A549 (cell line): ENCODE measurements around the gene COX19. TPM values are rescaled to one million over a fixed set of nuclear protein-coding genes. Genes with fewer than 3 reads are reported as not detected.

ENCODE experiments used
- ATAC-seq, 2 experiments: fragments of 200-7000 bp in 1 of 2; fragments of >200 bp in 1 of 2; cut with Nextera tagmentation in 1 of 2; cut with Tn5 transposase in 1 of 2; 3 replicates each; pipeline versions ENCODE4 v1.8.0 to v1.9.1; 2018 to 2020; ENCODE audit warnings: mild to moderate bottlenecking in 1 of 2, moderate library complexity in 1 of 2
- CTCF ChIA-PET: fragments of 300-600 bp; sonication (Branson Sonifier 250); formaldehyde crosslinking; extraction: SDS; loops from one replicate; lab custom pipeline; 2021; ENCODE audit warnings: antibody characterized with exemption, inconsistent platforms; lab: Yijun Ruan, JAX
- POLR2A ChIA-PET: fragments of 350-600 bp; formaldehyde crosslinking; extraction: SDS; loops from one replicate; lab custom pipeline; 2021; ENCODE audit warnings: antibody characterized with exemption, inconsistent platforms; lab: Yijun Ruan, JAX
- DNase-seq, 2 experiments: peaks; one replicate each; pipeline versions ENCODE4 v3.0.0 to v3.0.0-alpha.2; 2011 to 2016; ENCODE audit warnings: low read depth in 1 of 2, low spot score in 1 of 2
- FAIRE-seq: peaks from 2 replicates; lab custom pipeline; 2011; peaks lifted over from hg19 to GRCh38; lab: Jason Lieb, UNC
- H3K27ac ChIP-seq, 2 experiments: fragments of >200 bp; sonication (Bioruptor Twin); formaldehyde crosslinking; 3 replicates each; pipeline ENCODE4 v1.5.1; 2016 to 2017
- H3K4me1 ChIP-seq: fragments of >200 bp; sonication (Bioruptor Twin); formaldehyde crosslinking; 3 replicates; pipeline ENCODE4 v1.6.1; 2016
- H3K4me2 ChIP-seq: fragments of >200 bp; sonication (Bioruptor Twin); formaldehyde crosslinking; 3 replicates; pipeline ENCODE4 v1.6.1; 2016
- H3K4me3 ChIP-seq: fragments of >200 bp; sonication (Bioruptor Twin); formaldehyde crosslinking; 3 replicates; pipeline ENCODE4 v1.5.1; 2016
- H3K9me3 ChIP-seq: fragments of >200 bp; sonication (Bioruptor Twin); formaldehyde crosslinking; 3 replicates; pipeline ENCODE4 v1.6.1; 2016
- BHLHE40 ChIP-seq: IDR thresholded peaks from 2 replicates; pipeline ENCODE4 v1.6.1; 2012; ENCODE audit warnings: low read depth, low read length, inconsistent platforms
- CBX2 ChIP-seq: fragments of 200-600 bp; sonication (generic); IDR thresholded peaks from 2 replicates; pipeline ENCODE4 v1.6.1; 2016; ENCODE audit warnings: low read depth, mild to moderate bottlenecking, borderline replicate concordance
- CBX8 ChIP-seq: fragments of 200-600 bp; sonication (generic); IDR thresholded peaks from 2 replicates; pipeline ENCODE4 v1.6.1; 2016
- CEBPB ChIP-seq, 2 experiments: fragments of >200 bp in 1 of 2; sonication (Bioruptor Twin) in 1 of 2; formaldehyde crosslinking in 1 of 2; IDR thresholded peaks; 2 replicates each; pipeline ENCODE4 v1.6.1; 2012 to 2016
- CHD2 ChIP-seq: fragments of 150-350 bp; IDR thresholded peaks from 2 replicates; pipeline ENCODE4 v1.6.1; 2014; ENCODE audit warnings: low read length; ENCODE audit not compliant: partially characterized antibody
- EHMT2 ChIP-seq: fragments of 200-600 bp; sonication (generic); IDR thresholded peaks from 2 replicates; pipeline ENCODE4 v1.6.1; 2016; ENCODE audit warnings: antibody characterized with exemption, low read depth, mild to moderate bottlenecking, moderate library complexity
- FOSL2 ChIP-seq, 2 experiments: fragments of 450-650 bp in 1 of 2; fragments of >200 bp in 1 of 2; sonication (Bioruptor Twin) in 1 of 2; formaldehyde crosslinking; IDR thresholded peaks; 2 replicates each; pipeline versions ENCODE4 v1.5.0 to v1.6.1; 2016 to 2020; ENCODE audit warnings: mild to moderate bottlenecking in 1 of 2, moderate library complexity in 1 of 2
- FOXS1 ChIP-seq: fragments of 250-450 bp; sonication (Bioruptor Pico); IDR thresholded peaks from 2 replicates; pipeline ENCODE4 v1.5.0; 2020; ENCODE audit warnings: mild to moderate bottlenecking, moderate library complexity
- GATA3 ChIP-seq: IDR thresholded peaks from 2 replicates; pipeline ENCODE4 v1.6.1; 2012; ENCODE audit warnings: borderline replicate concordance
- HDAC2 ChIP-seq: fragments of 200-600 bp; sonication (generic); IDR thresholded peaks from 2 replicates; pipeline ENCODE4 v1.6.1; 2016
- HOXA7 ChIP-seq: fragments of 250-450 bp; sonication (Bioruptor Pico); IDR thresholded peaks from 2 replicates; pipeline ENCODE4 v1.5.0; 2020; ENCODE audit warnings: mild to moderate bottlenecking, moderate library complexity
- JUNB ChIP-seq: fragments of >200 bp; sonication (Bioruptor Twin); formaldehyde crosslinking; IDR thresholded peaks from 2 replicates; pipeline ENCODE4 v1.6.1; 2016
- KDM5A ChIP-seq: fragments of 200-600 bp; sonication (generic); IDR thresholded peaks from 2 replicates; pipeline ENCODE4 v1.6.1; 2016; ENCODE audit warnings: antibody characterized with exemption, mild to moderate bottlenecking
- MYC ChIP-seq: IDR thresholded peaks from 2 replicates; pipeline ENCODE4 v1.6.1; 2012; ENCODE audit warnings: mild to moderate bottlenecking, inconsistent platforms, low read length, improper control_type of control experiment, borderline replicate concordance
- NR3C1 ChIP-seq: fragments of >200 bp; sonication (Bioruptor Twin); formaldehyde crosslinking; IDR thresholded peaks from 3 replicates; pipeline ENCODE4 v1.6.1; 2017
- PHF8 ChIP-seq: fragments of 200-600 bp; sonication (generic); IDR thresholded peaks from 2 replicates; pipeline ENCODE4 v1.6.1; 2016; ENCODE audit warnings: low read depth, mild to moderate bottlenecking, antibody characterized with exemption, moderate library complexity, borderline replicate concordance
- RFX5 ChIP-seq: fragments of 450-650 bp; IDR thresholded peaks from 2 replicates; pipeline ENCODE4 v1.7.1; 2014; ENCODE audit warnings: antibody characterized with exemption, mild to moderate bottlenecking, moderate library complexity
- SMC3 ChIP-seq: fragments of >200 bp; sonication (Bioruptor Twin); formaldehyde crosslinking; IDR thresholded peaks from 3 replicates; pipeline ENCODE4 v1.6.1; 2018; ENCODE audit warnings: inconsistent platforms
- TP53 ChIP-seq: fragments of 250-450 bp; sonication (Bioruptor Pico); IDR thresholded peaks from 2 replicates; pipeline ENCODE4 v1.5.0; 2021; ENCODE audit warnings: mild to moderate bottlenecking, moderate library complexity
- WGBS: methylation state at CpG from one replicate; pipeline ENCODE4 v1.1.6; 2017; ENCODE audit errors: missing lambda C conversion rate; 5-methylcytosine and 5-hydroxymethylcytosine counted together
- polyA plus RNA-seq, 4 experiments: library from polyadenylated mRNA; depleted of rRNA in 3 of 4; stranded (reverse); fragments of >200 nt; fragmentation: RNase III in 1 of 4; extraction: RNeasy Plus Mini Kit Qiagen cat#74134 plus additional on column Dnase treatment in 1 of 4; gene quantifications; 2 replicates in 3 of 4; 3 replicates in 1 of 4; pipeline ENCODE4 v1.2.3, GENCODE V29; 2011 to 2017
- TF ChIP-seq, protein P1 (sequence below): fragments of 450-650 bp; IDR thresholded peaks from 2 replicates; pipeline ENCODE4 v1.6.1; 2014; ENCODE audit warnings: antibody characterized with exemption
- TF ChIP-seq, protein P2 (sequence below): fragments of >200 bp; sonication (Bioruptor Twin); formaldehyde crosslinking; IDR thresholded peaks from 3 replicates; pipeline ENCODE4 v1.6.1; 2016
- TF ChIP-seq, protein P3 (sequence below): fragments of 200-600 bp; sonication (generic); IDR thresholded peaks from 2 replicates; pipeline ENCODE4 v1.6.1; 2016; ENCODE audit warnings: antibody characterized with exemption, mild to moderate bottlenecking, moderate library complexity

COX19 gene
- polyA plus RNA-seq, 2 of the 4 experiments (the other 2 are of a cell fraction), result 6.2 to 7.6 TPM

DNA sequence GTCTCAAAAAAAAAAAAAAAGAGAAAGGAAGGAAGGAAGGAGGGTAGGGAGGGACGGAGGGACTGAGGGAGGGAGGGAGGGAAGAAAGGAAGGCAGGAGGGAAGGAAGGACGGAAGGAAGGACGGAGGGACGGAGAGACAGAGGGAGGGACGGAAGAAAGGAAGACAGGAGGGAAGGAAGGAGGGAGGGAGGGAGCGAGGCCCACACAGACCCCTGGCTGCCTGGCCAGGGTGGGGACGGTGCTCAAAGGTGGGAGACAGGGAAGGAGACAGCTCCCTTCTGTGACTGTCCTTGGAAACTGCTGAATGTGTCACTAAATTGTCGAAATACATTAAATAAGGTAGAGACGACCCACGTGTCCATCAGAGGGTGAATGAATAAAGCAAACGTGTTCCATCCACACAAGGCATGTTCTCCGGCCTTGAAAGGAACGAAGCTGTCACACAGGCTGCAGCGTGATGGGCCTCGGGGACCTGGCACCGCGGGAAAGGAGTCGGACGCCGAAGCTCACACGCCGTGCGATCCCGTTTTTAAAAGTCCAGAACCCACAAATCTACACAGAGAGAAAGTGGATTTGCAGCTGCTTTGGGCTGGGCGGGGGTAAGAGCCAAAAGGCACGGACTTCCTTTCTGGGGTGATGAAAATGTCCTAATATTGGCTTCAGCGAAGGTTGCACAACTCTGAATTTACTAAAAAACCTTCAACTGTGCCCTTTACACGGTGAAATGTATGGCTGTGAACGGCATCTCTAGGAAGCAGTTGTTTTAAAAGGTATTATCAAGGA is 44.2 kb downstream of the COX19 start:
- no peak overlapping the region for H3K4me3 ChIP-seq
- no peak overlapping the region for H3K4me2 ChIP-seq
- no peak overlapping the region for H3K27ac ChIP-seq
- ChIA-PET CTCF (no interaction called here), POLR2A (interaction anchor here (0.6 kb wide), 1 partner anchor 33 kb away, joined by 3 read pairs; no protein-coding TSS in a partner anchor)
- ATAC-seq, result no peak
- TF ChIP-seq CHD2, result no peak
- TF ChIP-seq NR3C1, result no peak
- TF ChIP-seq, protein P1, sequence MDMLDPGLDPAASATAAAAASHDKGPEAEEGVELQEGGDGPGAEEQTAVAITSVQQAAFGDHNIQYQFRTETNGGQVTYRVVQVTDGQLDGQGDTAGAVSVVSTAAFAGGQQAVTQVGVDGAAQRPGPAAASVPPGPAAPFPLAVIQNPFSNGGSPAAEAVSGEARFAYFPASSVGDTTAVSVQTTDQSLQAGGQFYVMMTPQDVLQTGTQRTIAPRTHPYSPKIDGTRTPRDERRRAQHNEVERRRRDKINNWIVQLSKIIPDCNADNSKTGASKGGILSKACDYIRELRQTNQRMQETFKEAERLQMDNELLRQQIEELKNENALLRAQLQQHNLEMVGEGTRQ, result no peak
- TF ChIP-seq RFX5, result no peak
- TF ChIP-seq, protein P2, sequence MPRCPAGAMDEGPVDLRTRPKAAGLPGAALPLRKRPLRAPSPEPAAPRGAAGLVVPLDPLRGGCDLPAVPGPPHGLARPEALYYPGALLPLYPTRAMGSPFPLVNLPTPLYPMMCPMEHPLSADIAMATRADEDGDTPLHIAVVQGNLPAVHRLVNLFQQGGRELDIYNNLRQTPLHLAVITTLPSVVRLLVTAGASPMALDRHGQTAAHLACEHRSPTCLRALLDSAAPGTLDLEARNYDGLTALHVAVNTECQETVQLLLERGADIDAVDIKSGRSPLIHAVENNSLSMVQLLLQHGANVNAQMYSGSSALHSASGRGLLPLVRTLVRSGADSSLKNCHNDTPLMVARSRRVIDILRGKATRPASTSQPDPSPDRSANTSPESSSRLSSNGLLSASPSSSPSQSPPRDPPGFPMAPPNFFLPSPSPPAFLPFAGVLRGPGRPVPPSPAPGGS, result no peak
- TF ChIP-seq FOSL2 (IDR thresholded peaks at IDR 0.05), result no peak
- no peak for TF ChIP-seq FOSL2 (CRISPR knock-in tag; IDR thresholded peaks at IDR 0.05)
- TF ChIP-seq JUNB, result no peak
- no peak for TF ChIP-seq FOXS1
- no peak for TF ChIP-seq CBX8
- no peak for TF ChIP-seq CBX2
- TF ChIP-seq BHLHE40, result no peak
- TF ChIP-seq KDM5A, result no peak
- no peak for TF ChIP-seq CEBPB (IDR thresholded peaks at IDR 0.05)
- TF ChIP-seq SMC3, result no peak
- no peak for TF ChIP-seq GATA3
- no peak for TF ChIP-seq TP53 (CRISPR knock-in tag)
- no peak for TF ChIP-seq HDAC2
- TF ChIP-seq MYC, result no peak
- TF ChIP-seq PHF8, result no peak
- TF ChIP-seq HOXA7 (CRISPR knock-in tag), result no peak
- 72% methylated on average over 28 of the region's 29 CpGs for WGBS
- no peaks in the 10 kb centered on the region for H3K9me3 ChIP-seq
- H3K4me1 ChIP-seq, result peaks cover 3% of the 10 kb centered on the region
- no peak for DNase-seq
- FAIRE-seq, result no peak

DNA sequence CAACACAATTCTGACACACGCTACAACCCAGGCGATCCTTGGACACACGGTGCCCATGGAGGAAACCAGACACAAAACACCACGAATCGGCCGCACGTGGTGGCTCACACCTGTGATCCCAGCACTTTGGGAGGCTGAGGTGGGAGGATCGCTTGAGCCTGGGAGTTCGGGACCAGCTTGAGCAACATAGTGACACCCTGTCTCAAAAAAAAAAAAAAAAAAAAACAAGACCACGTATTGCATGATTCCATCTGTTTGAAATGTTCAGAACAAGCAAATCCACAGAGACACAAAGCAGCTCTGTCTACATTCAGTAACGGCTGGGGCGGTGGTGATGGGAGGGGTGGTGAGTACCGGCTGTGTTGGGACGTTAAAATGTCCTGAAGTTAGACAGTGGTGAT is 46.0 kb downstream of the COX19 start:
- no peak overlapping the region for H3K27ac ChIP-seq
- DNase-seq (no peak), FAIRE-seq (no peak), ATAC-seq (no peak)
- H3K4me2 ChIP-seq, result no peak overlapping the region
- H3K9me3 ChIP-seq, result no peaks in the 10 kb centered on the region
- H3K4me3 ChIP-seq, result no peak overlapping the region
- POLR2A ChIA-PET, result no interaction called here
- H3K4me1 ChIP-seq, result peaks cover 5% of the 10 kb centered on the region; the same call in 2 of the 3 replicates
- TF ChIP-seq EHMT2, result no peak
- TF ChIP-seq, protein P3, sequence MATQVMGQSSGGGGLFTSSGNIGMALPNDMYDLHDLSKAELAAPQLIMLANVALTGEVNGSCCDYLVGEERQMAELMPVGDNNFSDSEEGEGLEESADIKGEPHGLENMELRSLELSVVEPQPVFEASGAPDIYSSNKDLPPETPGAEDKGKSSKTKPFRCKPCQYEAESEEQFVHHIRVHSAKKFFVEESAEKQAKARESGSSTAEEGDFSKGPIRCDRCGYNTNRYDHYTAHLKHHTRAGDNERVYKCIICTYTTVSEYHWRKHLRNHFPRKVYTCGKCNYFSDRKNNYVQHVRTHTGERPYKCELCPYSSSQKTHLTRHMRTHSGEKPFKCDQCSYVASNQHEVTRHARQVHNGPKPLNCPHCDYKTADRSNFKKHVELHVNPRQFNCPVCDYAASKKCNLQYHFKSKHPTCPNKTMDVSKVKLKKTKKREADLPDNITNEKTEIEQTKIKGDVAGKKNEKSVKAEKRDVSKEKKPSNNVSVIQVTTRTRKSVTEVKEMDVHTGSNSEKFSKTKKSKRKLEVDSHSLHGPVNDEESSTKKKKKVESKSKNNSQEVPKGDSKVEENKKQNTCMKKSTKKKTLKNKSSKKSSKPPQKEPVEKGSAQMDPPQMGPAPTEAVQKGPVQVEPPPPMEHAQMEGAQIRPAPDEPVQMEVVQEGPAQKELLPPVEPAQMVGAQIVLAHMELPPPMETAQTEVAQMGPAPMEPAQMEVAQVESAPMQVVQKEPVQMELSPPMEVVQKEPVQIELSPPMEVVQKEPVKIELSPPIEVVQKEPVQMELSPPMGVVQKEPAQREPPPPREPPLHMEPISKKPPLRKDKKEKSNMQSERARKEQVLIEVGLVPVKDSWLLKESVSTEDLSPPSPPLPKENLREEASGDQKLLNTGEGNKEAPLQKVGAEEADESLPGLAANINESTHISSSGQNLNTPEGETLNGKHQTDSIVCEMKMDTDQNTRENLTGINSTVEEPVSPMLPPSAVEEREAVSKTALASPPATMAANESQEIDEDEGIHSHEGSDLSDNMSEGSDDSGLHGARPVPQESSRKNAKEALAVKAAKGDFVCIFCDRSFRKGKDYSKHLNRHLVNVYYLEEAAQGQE, result no peak
- WGBS, result 65% methylated on average over 14 of the region's 14 CpGs
- CTCF ChIA-PET, result interaction anchor here (0.6 to 0.8 kb wide), 3 partner anchors 25 to 69 kb away, joined by 3 to 4 read pairs (median 3); no protein-coding TSS in a partner anchor
